Astrocyte of the hippocampus (primary cell): ENCODE measurements around the gene HEATR5A.
A peak's percentile ranks its signal among the peaks of the same experiment; 100 is the strongest.

Experiments used
- DNase-seq: peaks from one replicate; pipeline ENCODE4 v3.0.0; 2011; ENCODE audit warnings: low read depth, low spot score

The HEATR5A gene

DNA sequence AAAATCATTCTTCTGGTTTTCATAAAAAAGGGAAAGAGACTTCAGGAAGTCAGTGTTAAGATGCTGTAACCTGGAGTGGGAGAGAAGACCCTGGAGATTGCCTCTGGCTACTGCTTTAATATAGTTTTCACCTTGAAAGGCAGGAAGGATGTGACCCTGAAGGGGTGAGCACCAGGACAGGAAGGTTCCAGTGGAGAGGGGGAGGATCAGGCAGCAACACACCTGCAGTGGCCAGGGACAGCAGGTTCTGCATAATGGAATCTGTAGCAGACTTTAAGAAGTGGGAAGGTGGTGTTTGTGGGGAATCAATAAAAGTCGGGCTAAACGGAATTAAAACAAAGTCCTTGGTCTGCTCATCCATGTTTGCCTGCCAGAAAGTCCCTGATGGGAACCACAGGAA is 6.3 kb upstream of the HEATR5A start:
- no peak for DNase-seq

DNA sequence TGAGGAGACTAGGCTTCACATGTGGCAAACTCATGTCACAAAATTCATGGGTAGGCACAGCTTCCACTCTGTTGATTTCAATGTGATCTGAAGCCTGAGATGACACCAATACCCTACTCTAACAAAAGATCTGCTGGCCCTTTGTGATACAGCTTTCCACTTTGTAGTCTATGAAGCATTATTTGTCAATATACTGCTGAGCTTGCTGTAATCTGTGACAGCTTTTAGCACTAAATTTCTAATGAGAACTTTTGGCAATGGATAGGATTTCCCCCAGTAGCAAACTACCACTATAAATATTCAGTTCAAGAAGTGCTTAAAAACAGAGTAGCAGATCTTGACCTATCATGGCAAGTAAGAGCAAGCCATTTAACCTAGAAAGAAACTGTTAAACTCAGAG is 5.6 kb upstream of the HEATR5A start:
- no peak for DNase-seq

DNA sequence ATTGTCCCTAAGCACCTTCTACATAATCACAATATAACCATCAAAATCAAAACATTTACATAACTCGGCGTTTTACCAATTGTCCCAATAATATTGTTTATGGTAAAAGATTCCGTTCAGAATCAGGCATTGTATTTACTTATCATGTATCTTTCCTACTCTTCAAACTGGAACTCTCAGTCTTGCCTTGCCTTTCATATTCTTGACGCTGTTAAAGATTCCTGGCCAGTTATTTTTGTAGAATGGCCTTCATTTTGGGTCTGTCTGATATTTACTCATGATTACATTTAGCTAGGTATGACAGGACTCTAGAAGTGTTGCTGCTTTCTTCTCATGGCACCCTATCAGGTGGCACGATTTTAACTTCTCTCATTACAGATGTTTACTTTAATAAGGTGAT is 850 bp upstream of the HEATR5A start:
- no peak for DNase-seq

DNA sequence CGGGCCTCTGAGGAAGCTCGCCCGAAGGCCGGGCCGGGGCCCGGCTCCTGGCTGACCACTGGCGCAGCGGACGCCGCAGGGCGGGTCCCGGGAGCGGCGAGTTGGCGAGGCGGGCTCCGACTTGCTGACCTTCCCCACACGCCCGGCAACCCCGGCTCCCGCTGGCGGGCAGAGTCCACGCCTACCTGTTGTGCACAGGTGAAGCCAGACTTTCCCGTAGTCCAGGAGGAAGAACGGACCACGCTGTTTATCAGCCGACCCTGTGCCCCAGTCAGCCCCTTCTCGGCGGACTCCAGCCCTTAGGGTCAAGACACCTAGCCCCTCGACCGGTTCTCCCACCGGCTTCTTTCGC is 407 bp downstream of the HEATR5A start:
- peak; percentile 71 for DNase-seq

DNA sequence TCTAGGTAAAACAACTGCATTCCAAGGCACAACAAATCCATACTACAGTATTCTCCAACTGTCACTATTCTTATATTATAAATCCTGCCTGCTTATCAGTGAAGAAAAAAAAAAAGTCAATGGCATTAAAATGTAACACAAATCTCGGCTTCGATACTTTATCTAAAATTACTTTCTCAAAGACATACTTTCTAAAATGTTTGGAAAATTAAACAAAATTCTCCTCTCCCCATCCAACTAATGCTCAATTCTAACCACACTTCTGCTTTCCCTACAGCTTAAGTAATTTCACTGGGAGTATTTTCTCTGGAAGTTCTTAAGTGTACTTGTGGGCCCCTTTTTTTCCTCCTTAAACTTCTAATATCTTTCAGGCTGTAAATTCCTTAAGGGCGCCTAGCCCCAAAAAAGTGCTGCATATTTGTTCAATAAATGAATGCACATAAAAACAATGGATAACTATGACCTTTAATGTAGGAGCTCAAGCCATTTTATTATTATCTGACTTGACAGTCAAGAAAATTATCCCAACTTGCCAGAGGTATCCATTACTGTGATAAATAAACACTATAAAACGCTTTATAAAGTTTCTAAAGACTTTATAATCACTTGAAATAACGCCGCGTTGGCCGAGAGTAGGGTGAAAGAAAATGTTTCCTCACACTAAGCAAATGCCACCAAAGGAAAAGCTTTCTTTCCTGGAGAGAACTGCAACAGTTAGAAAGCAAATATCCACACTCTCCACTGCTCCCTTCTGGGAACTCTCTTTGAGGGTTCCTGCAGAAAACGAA is 977 bp downstream of the HEATR5A start:
- DNase-seq: peak; percentile 20

DNA sequence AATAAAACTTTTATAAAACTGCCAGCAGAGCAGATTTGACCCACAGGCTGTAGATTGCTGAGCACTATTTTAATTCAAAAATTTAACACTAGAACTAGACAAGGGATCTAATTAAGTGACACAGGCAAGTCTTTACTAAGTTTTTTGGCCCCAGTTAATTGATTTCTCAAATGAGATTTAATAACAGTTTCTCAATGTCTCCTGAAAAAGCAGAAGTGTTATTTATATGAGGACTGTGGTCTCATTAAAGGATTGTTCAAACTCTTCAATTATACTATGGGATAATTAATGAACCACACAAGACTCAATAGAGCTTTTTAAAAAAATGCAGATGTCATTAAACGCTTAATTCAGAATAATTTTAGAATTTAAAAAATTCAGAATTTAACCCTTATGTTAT is 1.9 kb downstream of the HEATR5A start:
- DNase-seq: no peak

DNA sequence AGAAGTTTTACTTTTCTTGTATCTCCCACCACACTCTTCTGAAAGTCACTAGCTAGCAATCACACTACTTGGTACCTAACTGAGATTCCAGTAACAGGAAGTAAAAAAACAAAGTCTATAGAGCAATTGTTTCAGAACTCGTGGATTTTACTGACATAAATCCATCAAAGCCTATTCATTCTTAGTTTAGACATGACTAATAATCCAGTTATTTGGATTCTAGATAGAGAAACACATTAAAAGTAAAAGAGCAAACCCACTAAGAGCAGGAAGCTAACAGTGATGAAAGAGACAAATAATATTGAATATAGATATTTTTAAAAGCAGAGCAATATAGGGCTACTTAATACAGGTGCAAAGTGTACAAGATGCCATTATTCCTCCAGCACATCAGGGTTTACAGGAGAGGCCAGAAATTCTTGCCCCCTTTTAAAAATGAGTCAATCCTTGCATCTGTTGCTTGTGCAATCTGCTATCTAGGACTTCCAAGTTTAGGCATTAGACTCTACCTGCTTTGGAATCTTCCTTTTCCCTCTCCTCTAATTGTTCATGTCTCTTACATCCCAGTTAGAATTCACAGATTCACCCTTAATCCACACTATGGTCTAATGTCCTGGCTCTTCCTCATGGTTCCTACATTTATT is 6.0 kb downstream of the HEATR5A start:
- DNase-seq: no peak

DNA sequence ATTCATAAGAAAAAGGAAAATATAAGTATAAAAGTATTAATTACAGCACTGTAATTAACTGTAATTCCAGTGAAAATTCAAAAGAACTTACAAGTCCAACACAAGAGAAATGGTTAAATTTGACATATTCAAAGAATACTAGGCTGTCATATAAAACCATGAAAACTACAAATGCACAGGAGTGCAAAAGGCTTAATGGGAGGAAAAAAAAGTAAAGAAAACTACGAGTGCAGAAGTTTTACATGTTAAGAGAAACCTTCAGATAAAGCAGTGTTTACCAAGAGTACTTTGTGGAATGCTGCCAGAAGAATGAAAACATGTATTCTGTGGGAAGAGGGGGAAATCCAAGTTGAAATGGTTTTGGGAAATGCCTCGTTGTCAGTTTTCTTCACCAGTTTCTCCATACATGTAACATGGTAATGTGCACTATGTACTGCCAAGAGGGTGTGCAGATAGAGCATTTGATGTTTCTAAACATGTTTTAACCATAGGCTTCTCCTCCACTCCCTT is 9.1 kb downstream of the HEATR5A start:
- DNase-seq: peak; percentile 43

DNA sequence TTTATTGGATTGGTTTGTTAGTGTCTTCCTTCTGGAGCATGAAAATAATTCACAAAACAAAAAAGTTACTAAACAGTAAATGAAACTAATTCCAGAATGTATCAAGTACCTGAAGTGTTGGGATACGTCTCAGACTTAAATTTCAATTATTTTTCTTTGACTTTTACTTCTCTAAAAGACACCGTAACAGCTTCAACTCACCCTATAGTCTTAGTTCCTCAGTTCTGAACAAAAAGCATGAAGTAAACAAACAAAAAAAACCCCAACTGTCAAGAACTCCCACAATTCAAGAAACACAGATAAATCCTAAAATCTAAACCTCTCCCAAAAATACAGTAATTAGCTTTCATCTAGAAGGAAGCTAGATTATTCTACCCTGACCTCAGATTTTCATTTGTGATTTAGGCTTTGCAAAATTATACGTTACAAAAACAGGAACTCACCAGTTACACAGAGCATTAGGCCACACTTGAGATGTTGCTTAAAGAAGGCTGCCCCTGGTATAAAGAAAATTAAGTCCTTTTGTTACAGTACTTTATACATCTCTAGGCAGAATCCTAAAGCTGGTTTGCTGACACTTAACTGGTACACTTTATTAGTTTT is 10.2 kb downstream of the HEATR5A start:
- DNase-seq: no peak

DNA sequence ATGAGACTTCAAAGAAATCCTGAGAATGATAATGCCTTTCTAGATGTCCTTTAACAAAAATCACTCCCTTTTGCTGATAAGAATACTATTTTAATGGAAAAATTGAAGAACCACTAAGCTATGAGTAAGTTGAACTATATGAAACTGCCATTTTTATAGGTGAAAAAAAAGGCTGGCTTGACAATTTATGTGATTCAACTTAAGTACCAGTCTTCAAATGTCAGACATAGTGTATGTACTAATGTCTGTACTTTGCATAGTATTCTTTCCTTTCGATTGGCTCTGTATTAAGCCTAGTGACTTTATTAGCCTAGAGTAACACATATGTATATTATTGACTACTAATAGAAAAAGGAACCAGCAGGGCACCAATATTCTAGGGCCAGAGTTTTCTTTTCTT is 11.9 kb downstream of the HEATR5A start:
- DNase-seq: no peak

DNA sequence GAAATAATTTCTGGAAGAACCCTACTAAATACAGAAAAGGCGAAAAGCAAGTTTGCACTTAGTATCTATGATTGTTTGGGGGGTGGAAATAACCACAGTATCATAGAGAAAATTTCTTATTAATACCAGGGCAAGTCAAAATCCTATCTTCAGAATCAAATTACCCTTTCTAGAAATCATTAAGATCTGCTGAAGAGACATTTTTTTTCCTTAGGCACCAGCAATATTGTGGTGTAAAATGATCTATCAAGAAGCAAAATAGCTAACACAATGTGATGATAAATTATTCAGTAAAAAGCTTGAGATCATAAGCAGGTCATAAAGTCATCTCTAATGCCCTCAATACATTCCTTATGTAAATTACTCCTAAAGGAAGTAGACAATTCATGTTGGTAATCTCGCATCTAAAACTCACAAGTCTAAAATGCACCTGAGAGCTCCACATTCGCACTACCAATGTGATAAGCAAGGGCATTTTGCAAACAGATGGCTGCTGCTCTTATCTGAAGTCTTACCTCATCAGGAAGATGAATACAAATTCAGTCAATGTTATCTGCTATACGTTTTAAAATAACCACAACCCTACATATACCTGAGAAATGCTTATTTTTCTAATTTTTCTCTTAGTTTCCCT is 14.6 kb downstream of the HEATR5A start:
- no peak for DNase-seq

DNA sequence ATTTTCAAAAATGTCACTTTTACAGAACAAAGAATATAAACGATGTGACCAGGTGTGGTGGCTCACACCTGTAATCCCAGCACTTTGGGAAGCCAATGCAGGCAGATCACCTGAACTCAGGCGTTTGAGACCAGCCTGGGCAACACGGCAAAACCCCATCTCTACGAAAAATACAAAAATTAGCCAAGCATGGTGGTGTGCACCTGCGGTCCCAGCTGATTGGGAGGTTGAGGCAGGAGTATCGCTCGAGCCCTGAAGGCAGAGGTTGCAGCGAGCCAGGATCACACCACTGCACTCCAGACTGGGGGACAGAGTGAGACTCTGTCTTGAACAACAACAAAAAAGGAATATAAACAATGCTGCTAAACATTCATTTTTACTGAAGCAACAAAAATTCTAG is 15.2 kb downstream of the HEATR5A start:
- DNase-seq: no peak

DNA sequence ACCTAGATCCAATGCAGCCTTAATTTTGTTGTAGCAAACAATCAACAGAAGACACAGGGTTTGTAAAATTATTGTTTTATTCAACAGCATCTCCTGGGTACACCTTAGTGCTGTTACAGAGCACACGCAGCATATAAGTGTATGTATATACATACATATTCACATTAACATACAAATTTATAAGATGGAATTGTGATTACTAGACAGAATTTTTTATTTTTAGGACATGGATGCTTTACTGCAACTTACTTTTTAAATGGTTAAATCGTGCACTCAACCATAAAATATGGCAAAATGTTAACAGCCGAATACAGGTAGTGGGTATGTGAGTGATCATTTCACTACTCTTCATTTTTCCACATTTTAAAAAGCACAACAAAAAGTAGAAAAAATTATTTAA is 16.6 kb downstream of the HEATR5A start:
- no peak for DNase-seq

DNA sequence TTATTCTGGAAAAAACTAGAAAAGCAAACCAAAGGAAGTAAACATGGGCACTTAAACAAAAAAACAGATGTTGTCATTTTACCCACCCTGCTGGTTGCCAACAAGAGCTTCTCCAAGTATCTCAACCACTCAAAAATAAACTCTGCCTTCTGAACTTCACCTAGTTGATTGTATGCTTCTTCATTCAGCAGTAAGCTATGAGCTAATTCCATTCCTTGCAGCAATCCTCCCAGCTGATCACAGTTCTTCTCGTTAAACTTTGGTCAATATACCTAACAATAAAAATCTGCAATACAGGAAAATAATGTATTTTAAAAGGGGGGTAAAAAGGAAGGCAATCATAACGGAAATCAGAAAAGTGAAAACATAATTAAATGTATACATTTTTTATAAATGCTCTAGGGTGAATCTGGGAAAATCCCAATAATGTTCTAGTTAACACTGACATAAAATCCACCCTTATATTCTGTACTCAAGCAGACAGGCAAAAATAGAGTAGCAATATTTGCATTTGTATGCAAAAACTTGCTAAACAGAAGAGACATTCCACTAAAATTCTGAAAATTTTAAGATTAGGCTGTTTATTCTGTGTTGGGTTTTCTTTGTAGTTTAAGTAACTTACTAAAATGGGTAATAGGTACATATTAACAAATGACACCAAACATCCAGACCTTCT is 17.4 kb downstream of the HEATR5A start:
- no peak for DNase-seq

DNA sequence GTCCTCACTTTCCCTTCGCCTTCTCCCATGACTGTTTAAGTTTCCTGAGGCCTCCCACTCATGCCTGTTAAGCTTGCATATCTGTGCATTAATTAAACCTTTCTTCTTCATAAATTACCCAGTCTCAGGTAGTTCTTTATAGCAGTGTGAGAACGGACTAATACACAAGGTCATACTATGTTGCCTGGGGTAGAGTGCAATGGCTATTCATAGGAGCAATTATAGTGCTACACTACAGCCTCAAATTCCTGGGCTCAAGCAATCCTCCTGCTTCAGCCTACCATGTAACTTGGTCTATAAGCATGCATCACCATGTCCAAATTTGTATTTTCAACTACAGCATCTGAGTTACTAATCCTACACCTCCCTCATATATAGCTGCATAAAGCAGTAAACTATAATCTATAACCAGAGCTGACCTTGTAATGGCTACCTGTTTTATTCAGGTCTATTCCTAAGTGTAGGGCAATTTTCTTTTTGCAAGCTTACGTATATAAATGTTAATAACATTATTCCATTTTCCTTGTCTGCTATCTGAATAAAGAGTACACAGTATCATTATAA is 18.9 kb downstream of the HEATR5A start:
- no peak for DNase-seq

DNA sequence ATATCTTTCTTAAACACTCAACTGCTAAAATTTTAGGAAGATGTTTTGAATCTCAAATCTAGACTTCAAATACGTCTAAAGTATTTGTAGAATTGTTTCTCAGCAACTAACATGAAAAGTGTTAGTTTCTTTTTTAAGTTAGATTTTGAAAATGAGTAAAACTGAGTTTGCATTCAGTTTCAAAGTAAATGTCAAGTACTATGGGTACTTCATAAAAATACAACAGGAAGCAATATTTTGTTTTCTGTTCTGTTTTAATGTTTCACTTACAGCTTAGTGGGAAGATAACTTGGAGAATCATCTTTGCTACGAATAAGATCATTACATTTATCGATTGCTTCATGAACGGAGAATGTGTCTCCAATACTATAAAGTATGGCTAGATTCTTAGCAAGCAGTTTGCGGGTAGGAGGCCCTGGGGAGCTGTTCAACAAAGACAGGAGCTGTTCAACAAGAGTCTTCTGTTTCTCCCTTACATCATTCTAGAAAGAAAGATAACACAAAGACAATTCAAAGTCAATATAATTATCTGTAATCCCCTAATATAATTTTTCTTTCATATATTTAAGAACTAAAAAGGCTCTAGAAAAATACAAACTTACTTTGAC is 20.2 kb downstream of the HEATR5A start:
- no peak for DNase-seq

DNA sequence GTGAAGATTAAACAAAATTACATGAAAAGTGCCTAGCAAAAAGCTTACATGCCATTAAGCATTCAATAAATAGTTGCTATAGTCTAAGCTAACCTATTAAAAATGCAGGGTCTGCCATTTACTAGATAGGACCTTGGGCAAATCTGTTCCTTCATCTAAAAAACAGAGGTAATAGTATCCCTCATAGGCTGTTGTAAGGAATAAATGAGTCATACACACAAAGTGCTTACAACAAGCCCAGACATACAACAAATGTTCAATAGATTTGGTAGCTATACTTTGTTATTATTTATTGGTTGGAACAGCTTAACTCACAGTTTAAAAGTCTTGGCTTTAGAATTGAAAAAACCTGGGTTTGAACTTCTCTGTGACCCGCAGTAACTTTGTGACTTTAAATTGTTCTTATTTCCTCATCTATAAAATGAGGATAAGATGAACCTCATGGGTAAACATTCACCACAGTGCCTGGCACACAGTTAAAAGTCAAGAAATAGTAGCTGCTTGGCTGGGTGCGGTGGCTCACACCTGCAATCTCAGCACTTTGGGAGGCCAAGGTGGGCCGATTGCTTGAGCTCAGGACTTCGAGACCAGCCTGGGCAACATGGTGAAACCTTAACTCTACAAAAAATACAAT is 24.7 kb downstream of the HEATR5A start:
- no peak for DNase-seq

DNA sequence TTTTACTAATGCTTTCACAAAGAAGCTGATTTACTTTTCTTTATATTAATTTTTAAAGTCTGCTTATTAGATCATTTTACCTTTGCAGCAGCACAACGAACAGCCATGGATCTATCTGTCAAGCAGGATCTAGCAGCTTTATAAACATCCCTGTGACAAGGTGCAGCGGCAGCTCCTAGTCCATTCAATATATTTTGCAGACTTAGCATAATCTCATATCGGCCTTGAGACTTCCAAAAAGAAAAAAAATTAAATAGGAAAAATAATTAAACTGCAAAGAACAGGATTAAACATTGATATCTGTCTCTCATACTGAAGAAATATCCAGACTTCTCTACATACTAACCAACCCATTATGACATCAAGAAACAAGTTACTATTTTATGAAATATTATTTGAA is 25.2 kb downstream of the HEATR5A start:
- DNase-seq: no peak

DNA sequence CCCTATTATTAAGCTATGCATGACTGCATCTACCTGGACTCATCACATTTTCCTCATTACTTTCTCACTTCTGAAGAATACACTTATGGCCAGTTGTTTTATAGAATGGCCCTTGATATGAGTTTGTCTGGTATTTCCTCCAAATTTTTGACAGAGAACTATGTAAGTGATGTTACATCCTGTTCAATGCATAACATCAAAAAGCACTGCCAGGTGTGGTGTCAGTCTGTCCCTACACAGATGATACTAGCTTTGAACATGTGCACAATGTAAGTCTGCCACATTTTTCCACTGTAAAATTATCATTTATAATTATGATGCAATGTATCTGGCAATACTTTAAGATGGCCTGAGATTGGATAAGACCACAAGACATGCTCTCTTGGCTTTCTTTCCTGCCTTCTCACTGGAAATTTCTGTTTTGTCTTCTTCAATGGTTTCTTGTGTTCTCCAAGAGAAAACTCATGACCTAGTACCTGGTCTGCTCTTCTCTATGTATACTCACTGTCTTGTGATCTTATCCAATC is 28.3 kb downstream of the HEATR5A start:
- DNase-seq: no peak

DNA sequence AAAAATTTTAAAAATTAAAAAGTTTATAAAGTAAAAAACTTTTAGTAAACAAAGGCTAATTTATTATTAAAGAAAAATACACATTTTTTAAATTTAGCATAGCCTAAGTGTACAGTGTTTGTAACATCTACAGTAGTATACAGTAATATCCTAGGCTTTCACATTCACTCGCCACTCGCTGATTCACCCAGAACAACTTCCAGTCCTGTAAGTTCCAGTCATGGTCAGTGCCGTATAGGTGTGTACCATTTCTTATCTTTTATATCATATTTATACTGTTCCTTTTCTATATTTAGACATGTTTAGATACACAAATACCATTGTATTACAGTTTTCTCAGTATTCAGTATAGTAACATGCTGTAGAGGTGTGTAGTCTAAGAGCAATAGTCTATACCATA is 28.9 kb downstream of the HEATR5A start:
- DNase-seq: no peak
